GM23248 (cell line): Measurements from ENCODE around the gene TGM3. TPM values are rescaled to one million over a fixed set of nuclear protein-coding genes. Genes with fewer than 3 reads are reported as not detected.
A peak's percentile ranks its signal among the peaks of the same experiment; 100 is the strongest.
"Not testable (repeated sequence)": the region's sequence is repeated elsewhere in the genome, so short reads cannot be mapped to it uniquely, and the experiment has no call there.

Experiments
- DNase-seq: peaks from one replicate; pipeline ENCODE4 v3.0.0-alpha.2; 2015
- H2AFZ ChIP-seq: fragments of 200-600 bp; sonication (generic); 2 replicates; pipeline ENCODE4 v1.6.1; 2016; ENCODE audit warnings: antibody characterized with exemption
- H3F3A ChIP-seq: fragments of 200-600 bp; sonication (generic); 2 replicates; pipeline ENCODE4 v1.6.1; 2016; ENCODE audit warnings: mild to moderate bottlenecking, antibody characterized with exemption, mixed run types; ENCODE audit not compliant: insufficient read depth
- H3K27ac ChIP-seq: fragments of 200-600 bp; sonication (generic); 2 replicates; pipeline ENCODE4 v1.5.1; 2016; ENCODE audit warnings: mild to moderate bottlenecking
- H3K27me3 ChIP-seq: fragments of 200-600 bp; sonication (generic); replicated peaks from 2 replicates; pipeline ENCODE4 v1.6.1; 2016; ENCODE audit warnings: mild to moderate bottlenecking; ENCODE audit not compliant: insufficient read depth
- H3K36me3 ChIP-seq: fragments of 200-600 bp; sonication (generic); 2 replicates; pipeline ENCODE4 v1.6.1; 2016; ENCODE audit warnings: low read depth, mild to moderate bottlenecking
- H3K4me1 ChIP-seq: fragments of 200-600 bp; sonication (generic); 2 replicates; pipeline ENCODE4 v1.6.1; 2016; ENCODE audit warnings: mild to moderate bottlenecking; ENCODE audit not compliant: insufficient read depth
- H3K4me2 ChIP-seq: fragments of 200-600 bp; sonication (generic); one replicate; pipeline ENCODE4 v1.6.1; 2016; ENCODE audit warnings: mild to moderate bottlenecking; ENCODE audit not compliant: unreplicated experiment
- H3K4me3 ChIP-seq: fragments of 200-600 bp; sonication (generic); 2 replicates; pipeline ENCODE4 v1.5.1; 2016; ENCODE audit warnings: mild to moderate bottlenecking
- H3K79me2 ChIP-seq: fragments of 200-600 bp; sonication (generic); 2 replicates; pipeline ENCODE4 v1.6.1; 2016; ENCODE audit warnings: mild to moderate bottlenecking; ENCODE audit not compliant: insufficient read depth
- H3K9ac ChIP-seq: fragments of 200-600 bp; sonication (generic); 2 replicates; pipeline ENCODE4 v1.6.1; 2016; ENCODE audit warnings: mild to moderate bottlenecking
- H3K9me2 ChIP-seq: fragments of 200-600 bp; sonication (generic); 2 replicates; pipeline ENCODE4 v1.6.1; 2016; ENCODE audit warnings: mixed run types, mild to moderate bottlenecking, moderate library complexity; ENCODE audit not compliant: insufficient read depth
- H3K9me3 ChIP-seq: fragments of 200-600 bp; sonication (generic); one replicate; pipeline ENCODE4 v1.6.1; 2017; ENCODE audit warnings: low read depth
- H4K20me1 ChIP-seq: fragments of 200-600 bp; sonication (generic); 2 replicates; pipeline ENCODE4 v1.6.0; 2016; ENCODE audit not compliant: insufficient read depth
- EZH2 ChIP-seq: fragments of 200-600 bp; sonication (generic); IDR thresholded peaks from 2 replicates; pipeline ENCODE4 v1.6.1; 2018; ENCODE audit warnings: antibody characterized with exemption, mild to moderate bottlenecking; ENCODE audit not compliant: insufficient read depth, poor library complexity, severe bottlenecking
- EZH2phosphoT487 ChIP-seq: fragments of 200-600 bp; sonication (generic); IDR thresholded peaks from 2 replicates; pipeline ENCODE4 v1.6.1; 2018; ENCODE audit warnings: antibody characterized with exemption, moderate library complexity, mild to moderate bottlenecking, low read depth; ENCODE audit not compliant: insufficient read depth
- WGBS, 2 experiments: methylation state at CpG; one replicate each; pipeline ENCODE4 v1.1.6; 2015 to 2017; ENCODE audit warnings: low lambda C conversion rate in 2 of 2, low coverage in 1 of 2; ENCODE audit errors: missing lambda C conversion rate in 2 of 2; 5-methylcytosine and 5-hydroxymethylcytosine counted together
- in situ Hi-C: fragments of 300-500 bp; cut with MboI; formaldehyde crosslinking; loops from 2 replicates; pipeline ENCODE4 v1.15.0; 2020
- polyA plus RNA-seq: library from polyadenylated mRNA; unstranded; fragments of >200 nt; fragmentation: Nextera tagmentation; extraction: Ambion mirVana; gene quantifications from 2 replicates; pipeline ENCODE4 v1.2.1, GENCODE V29; 2016
- total RNA-seq: library from RNA; depleted of rRNA; stranded (reverse); fragments of >200 nt; shearing (Covaris generic); gene quantifications from 2 replicates; pipeline ENCODE4 v1.2.3, GENCODE V29; 2014

TGM3 gene
- total and polyA plus RNA-seq, 2 experiments from 2014 or later, result 0.11 to 0.25 TPM

GRCh38 chr20:2260250-2260649 lies 35.6 kb upstream of the TGM3 start:
- no peaks in the 10 kb centered on the region for H3K9me3 ChIP-seq
- H3K9me2 ChIP-seq, result no peaks in the 10 kb centered on the region
- peak overlapping the region; percentile 64; the same call in 1 of the 2 replicates for H2AFZ ChIP-seq
- TF ChIP-seq EZH2 (no peak), EZH2phosphoT487 (no peak)
- no peaks in the 10 kb centered on the region for H3K27me3 ChIP-seq
- no peak overlapping the region for H3K4me2 ChIP-seq
- no peak overlapping the region for H3K27ac ChIP-seq
- no peak overlapping the region for H3K9ac ChIP-seq
- DNase-seq, result no peak
- no peak overlapping the region for H3K4me3 ChIP-seq
- no peaks in the 10 kb centered on the region for H3K4me1 ChIP-seq
- 79 to 80% methylated on average over 9 of the region's 9 CpGs for WGBS, 2 experiments
- H3F3A ChIP-seq, result no peaks in the 10 kb centered on the region
- in situ Hi-C loops, result no loop called here
- H3K36me3 ChIP-seq, result no peaks in the 10 kb centered on the region
- H3K79me2 ChIP-seq, result no peaks in the 10 kb centered on the region
- H4K20me1 ChIP-seq, result no peaks in the 10 kb centered on the region

GRCh38 chr20:2261046-2261485 lies 34.7 kb upstream of the TGM3 start:
- Histone ChIP-seq H3K36me3 (no peaks in the 10 kb centered on the region), H3K4me2 (no peak overlapping the region), H3K27ac (no peak overlapping the region), H3F3A (no peaks in the 10 kb centered on the region), H3K9ac (no peak overlapping the region), H3K9me2 (no peaks in the 10 kb centered on the region), H2AFZ (no peak overlapping the region), H3K27me3 (no peaks in the 10 kb centered on the region), H3K4me1 (no peaks in the 10 kb centered on the region), H4K20me1 (no peaks in the 10 kb centered on the region), H3K4me3 (no peak overlapping the region), H3K79me2 (no peaks in the 10 kb centered on the region), H3K9me3 (no peaks in the 10 kb centered on the region)
- TF ChIP-seq EZH2 (no peak), EZH2phosphoT487 (no peak)
- DNase-seq, result peak; percentile 23
- in situ Hi-C loops, result no loop called here
- WGBS, 2 experiments, result 61% methylated on average over 8 of the region's 8 CpGs

GRCh38 chr20:2261629-2262028 lies 34.2 kb upstream of the TGM3 start:
- Histone ChIP-seq H4K20me1 (no peaks in the 10 kb centered on the region), H3K27ac (no peak overlapping the region), H3K27me3 (no peaks in the 10 kb centered on the region), H3K9me3 (no peaks in the 10 kb centered on the region), H3K36me3 (no peaks in the 10 kb centered on the region), H3K4me2 (no peak overlapping the region), H3F3A (no peaks in the 10 kb centered on the region), H2AFZ (no peak overlapping the region), H3K4me3 (no peak overlapping the region), H3K79me2 (no peaks in the 10 kb centered on the region), H3K4me1 (no peaks in the 10 kb centered on the region), H3K9me2 (no peaks in the 10 kb centered on the region), H3K9ac (no peak overlapping the region)
- DNase-seq, result no peak
- 90 to 91% methylated on average over 4 of the region's 4 CpGs for WGBS, 2 experiments
- TF ChIP-seq EZH2phosphoT487, result no peak
- TF ChIP-seq EZH2, result no peak
- in situ Hi-C loops, result no loop called here

GRCh38 chr20:2264118-2264517 lies 31.7 kb upstream of the TGM3 start:
- Histone ChIP-seq H3K27ac (no peak overlapping the region), H3K4me2 (no peak overlapping the region), H3K9me3 (no peaks in the 10 kb centered on the region), H3K79me2 (no peaks in the 10 kb centered on the region), H3K4me3 (no peak overlapping the region), H3K36me3 (no peaks in the 10 kb centered on the region), H3K27me3 (no peaks in the 10 kb centered on the region), H3F3A (no peaks in the 10 kb centered on the region), H3K4me1 (no peaks in the 10 kb centered on the region), H3K9me2 (no peaks in the 10 kb centered on the region), H3K9ac (no peak overlapping the region), H4K20me1 (no peaks in the 10 kb centered on the region), H2AFZ (no peak overlapping the region)
- in situ Hi-C loops, result no loop called here
- 68 to 79% methylated on average over 3 of the region's 3 CpGs for WGBS, 2 experiments
- no peak for DNase-seq
- TF ChIP-seq EZH2phosphoT487 (no peak), EZH2 (no peak)

GRCh38 chr20:2264621-2265374 lies 31.0 kb upstream of the TGM3 start:
- H3K9me2 ChIP-seq, H3K79me2 ChIP-seq, DNase-seq, H3K9me3 ChIP-seq, H3K4me1 ChIP-seq, H3K36me3 ChIP-seq, H3K27ac ChIP-seq, in situ Hi-C loops, H3K27me3 ChIP-seq, H3K4me2 ChIP-seq, H2AFZ ChIP-seq, H3K9ac ChIP-seq, H3K4me3 ChIP-seq, H3F3A ChIP-seq, H4K20me1 ChIP-seq: not testable (repeated sequence)
- WGBS, 2 experiments, result 44 to 53% methylated on average over 12 of the region's 12 CpGs
